Fibroblast of the aortic adventitia (primary cell): ENCODE measurements around the gene PRSS21. TPM values are rescaled to one million over a fixed set of nuclear protein-coding genes. Genes with fewer than 3 reads are reported as not detected.

ENCODE experiments used
- DNase-seq: peaks from one replicate; pipeline ENCODE4 v3.0.0-alpha.2; 2010; ENCODE audit warnings: low read depth
- H3K4me3 ChIP-seq: 2 replicates; pipeline ENCODE4 v1.5.1; 2011; ENCODE audit warnings: low read depth, mild to moderate bottlenecking, control low read depth, low read length, moderate library complexity
- total RNA-seq: library from RNA; depleted of rRNA; stranded (reverse); fragments of >200 nt; gene quantifications from 2 replicates; pipeline ENCODE4 v1.2.3, GENCODE V29; 2012; ENCODE audit warnings: low replicate concordance
- TF ChIP-seq, protein P1 (sequence below): IDR thresholded peaks from 2 replicates; pipeline ENCODE4 v1.5.1; 2011; ENCODE audit warnings: mild to moderate bottlenecking, low read length, control low read depth, inconsistent platforms; ENCODE audit not compliant: insufficient read depth

PRSS21 gene
- total RNA-seq, 1 donor, result 0.27 TPM

DNA sequence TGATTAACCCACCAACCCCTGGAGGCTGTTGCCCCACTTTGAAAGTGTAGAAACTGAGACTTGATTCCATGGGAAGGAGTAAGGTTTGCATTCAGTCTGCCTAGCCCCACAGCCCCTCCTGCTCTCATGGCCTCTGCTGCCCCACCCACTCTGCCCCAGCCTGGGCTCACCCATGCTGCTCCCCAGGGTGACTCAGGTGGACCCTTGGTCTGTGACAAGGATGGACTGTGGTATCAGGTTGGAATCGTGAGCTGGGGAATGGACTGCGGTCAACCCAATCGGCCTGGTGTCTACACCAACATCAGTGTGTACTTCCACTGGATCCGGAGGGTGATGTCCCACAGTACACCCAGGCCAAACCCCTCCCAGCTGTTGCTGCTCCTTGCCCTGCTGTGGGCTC lies 12.3 kb upstream of the PRSS21 start:
- DNase-seq, result no peak
- TF ChIP-seq, protein P1, sequence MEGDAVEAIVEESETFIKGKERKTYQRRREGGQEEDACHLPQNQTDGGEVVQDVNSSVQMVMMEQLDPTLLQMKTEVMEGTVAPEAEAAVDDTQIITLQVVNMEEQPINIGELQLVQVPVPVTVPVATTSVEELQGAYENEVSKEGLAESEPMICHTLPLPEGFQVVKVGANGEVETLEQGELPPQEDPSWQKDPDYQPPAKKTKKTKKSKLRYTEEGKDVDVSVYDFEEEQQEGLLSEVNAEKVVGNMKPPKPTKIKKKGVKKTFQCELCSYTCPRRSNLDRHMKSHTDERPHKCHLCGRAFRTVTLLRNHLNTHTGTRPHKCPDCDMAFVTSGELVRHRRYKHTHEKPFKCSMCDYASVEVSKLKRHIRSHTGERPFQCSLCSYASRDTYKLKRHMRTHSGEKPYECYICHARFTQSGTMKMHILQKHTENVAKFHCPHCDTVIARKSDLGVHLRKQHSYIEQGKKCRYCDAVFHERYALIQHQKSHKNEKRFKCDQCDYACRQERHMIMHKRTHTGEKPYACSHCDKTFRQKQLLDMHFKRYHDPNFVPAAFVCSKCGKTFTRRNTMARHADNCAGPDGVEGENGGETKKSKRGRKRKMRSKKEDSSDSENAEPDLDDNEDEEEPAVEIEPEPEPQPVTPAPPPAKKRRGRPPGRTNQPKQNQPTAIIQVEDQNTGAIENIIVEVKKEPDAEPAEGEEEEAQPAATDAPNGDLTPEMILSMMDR, result no peak
- no peak overlapping the region for H3K4me3 ChIP-seq

DNA sequence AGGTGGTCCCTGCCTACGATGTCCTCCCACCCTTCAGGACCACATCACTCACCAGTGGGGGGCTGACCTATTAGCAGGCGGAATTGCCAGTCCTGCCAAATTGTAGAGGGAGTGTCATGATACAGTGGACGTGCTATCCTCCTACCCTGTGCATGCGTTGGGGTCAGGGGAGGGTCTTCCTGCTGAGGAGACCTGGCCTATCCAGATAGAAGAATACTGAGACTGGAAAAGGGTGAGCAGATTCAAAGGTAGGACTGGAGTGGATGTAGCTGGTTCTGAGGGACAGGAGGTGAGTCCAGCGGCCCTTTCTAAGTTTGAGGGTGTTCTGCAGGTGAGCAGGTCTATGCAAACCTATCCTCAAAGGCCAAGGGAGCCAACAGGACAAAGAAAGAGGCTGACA lies 10.8 kb upstream of the PRSS21 start:
- TF ChIP-seq, protein P1, result no peak
- DNase-seq, result no peak
- H3K4me3 ChIP-seq, result no peak overlapping the region

DNA sequence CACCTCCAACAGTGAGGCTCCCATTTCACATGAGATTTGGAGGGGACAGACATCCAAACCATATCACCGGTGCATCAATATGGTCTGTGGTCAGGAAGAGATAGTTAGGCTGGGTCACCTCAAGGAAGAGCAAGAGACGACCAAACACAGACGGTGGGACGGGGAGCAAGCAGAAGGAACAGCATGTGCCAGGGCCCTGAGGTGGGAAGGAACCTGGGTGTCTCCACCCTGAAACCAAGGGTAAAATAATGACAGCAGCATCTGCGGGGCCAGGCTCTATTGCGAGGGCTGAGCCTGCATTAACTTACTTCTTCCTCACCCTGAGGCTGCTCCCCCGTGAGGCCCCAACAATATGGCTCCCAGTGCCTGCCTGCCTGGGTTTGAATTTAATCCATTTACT lies 8.9 kb upstream of the PRSS21 start:
- no peak for DNase-seq
- no peak overlapping the region for H3K4me3 ChIP-seq
- TF ChIP-seq, protein P1, result no peak

DNA sequence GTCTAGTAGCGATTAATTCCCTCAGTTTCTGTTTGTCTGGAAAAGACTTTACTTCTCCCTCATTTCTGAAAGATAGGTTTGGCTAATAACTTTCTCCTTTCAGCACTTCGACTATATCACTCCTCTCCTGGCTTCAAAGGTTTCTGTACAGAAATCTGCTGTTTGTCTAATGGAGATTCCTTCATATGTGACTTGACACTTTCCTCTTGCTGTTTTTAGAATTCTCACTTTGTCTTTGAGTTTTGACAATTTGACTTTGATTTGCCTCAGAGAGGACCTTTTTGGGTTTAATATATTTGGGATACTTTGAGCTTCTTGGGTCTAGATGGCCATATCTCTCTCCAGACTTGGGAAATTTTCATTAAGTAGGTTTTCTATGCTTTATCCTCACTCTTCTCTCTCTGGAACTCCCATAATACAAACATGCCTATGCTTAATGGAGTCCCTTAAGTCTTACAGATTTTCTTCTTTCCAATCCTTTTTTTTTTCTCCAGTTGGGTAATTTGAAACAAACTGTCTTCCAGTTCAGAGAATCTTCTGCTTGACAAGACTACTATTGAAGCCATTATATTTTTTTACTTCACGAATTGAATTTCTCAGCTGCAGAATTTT lies 7.8 kb upstream of the PRSS21 start:
- TF ChIP-seq, protein P1, result no peak
- no peak overlapping the region for H3K4me3 ChIP-seq
- no peak for DNase-seq

DNA sequence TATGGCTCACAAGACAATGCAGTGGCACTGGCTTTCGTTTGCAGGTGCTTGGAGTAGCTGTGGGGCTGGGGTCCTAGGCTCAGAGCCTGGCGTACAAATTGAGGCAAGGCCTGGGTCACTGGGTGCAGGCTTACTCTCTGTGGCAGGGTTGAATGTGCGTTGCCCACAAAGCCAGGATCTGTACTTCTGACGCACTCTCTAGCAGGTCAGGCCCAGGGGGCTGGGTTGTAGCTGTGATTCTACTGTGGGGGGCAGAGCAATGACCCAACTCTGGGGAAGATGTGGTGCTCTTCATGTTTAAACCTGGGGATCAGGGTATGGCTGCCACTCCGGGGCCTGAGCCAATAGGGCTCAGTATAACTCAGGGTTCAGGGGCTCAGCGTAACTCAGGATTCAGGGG lies 6.4 kb upstream of the PRSS21 start:
- no peak overlapping the region for H3K4me3 ChIP-seq
- DNase-seq, result no peak
- TF ChIP-seq, protein P1, result no peak

DNA sequence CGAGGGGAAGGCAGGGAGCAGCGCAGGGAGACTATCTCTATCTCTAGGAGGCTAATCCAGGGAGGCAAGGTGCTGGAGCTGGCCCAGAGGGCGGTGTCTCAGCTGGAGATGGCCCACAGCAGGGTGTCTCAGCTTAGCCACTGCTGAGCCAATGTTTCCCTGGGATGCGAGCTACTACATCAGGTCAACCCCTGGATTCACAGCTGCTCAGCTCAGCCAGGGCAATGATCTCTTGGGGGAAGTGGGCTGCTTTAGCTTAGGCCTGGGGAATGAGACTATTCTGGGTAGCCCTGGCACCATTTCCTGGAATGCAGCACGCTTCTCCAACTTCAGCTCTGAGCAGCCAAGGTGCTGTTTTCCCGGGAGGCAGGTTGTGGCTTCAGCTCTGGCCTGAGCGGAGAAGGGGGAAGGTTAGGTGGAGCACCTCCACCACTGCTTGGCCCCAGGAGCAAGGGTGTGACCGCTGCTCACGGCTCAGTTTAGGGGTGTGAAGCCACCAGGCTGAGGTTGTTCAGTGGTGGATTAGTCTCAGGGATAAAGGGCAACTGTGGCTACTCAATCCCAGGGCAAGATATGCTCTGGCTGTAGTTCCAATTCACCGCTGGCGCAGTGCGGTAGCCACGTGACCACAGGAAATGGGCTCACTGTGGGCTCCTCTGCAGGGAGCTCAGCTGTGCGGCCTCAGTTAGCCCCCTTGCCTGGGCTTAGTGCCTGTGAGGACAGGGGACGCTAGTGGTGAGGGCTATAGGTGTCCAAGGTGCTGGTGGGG lies 5.2 kb upstream of the PRSS21 start:
- H3K4me3 ChIP-seq, result no peak overlapping the region
- TF ChIP-seq, protein P1, result no peak
- no peak for DNase-seq
